Amniotic stem cell (primary cell): ENCODE measurements around the gene FCRLB.
"Not testable (repeated sequence)": the region's sequence is repeated elsewhere in the genome, so short reads cannot be mapped to it uniquely, and the experiment has no call there.

Source experiments
- DNase-seq: peaks from one replicate; lab custom pipeline; 2025; lab: John Stamatoyannopoulos, UW

Gene FCRLB

GRCh38 chr1:161739865-161740566 is 18.7 kb downstream of the FCRLB start:
- no peak for DNase-seq

- DNase-seq: no peak
These were observed 19.6 kb downstream of the FCRLB start for GRCh38 chr1:161740921-161741320.

GRCh38 chr1:161743231-161743630 is 21.9 kb downstream of the FCRLB start:
- DNase-seq: no peak

GRCh38 chr1:161747801-161748200 is 26.5 kb downstream of the FCRLB start:
- DNase-seq: no peak

DNA sequence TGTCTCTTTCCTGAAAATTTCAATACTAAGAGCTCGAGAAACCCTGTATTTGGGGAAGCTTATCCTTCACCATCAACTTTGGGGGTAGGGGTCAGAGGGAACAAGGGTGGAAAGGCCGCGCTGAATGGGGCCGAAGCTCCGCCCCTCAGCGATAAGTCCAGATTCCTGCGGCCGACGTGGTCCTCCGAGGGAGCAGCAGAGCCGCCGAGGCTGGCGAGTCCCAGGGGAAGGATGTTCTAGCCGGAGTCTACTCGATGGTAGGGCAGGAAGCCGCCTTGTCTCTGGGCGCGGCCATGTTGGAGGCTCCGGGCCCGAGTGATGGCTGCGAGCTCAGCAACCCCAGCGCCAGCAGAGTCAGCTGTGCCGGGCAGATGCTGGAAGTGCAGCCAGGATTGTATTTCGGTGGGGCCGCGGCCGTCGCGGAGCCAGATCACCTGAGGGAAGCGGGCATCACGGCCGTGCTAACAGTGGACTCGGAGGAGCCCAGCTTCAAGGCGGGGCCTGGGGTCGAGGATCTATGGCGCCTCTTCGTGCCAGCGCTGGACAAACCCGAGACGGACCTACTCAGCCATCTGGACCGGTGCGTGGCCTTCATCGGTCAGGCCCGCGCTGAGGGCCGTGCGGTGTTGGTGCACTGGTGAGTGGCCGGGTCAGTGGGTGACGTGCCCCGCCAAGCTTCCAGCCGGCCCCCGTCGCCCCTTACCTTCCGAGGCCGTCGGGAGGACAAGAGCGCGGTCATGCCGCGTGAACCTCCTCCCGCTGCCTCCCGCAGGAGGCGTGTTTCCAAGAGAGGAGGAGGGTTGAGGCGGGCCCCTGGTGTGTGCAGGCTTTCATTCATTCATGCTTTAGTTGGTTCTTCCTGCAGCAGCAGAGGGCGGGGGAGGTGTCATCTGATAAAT is 28.4 kb downstream of the FCRLB start, which contains the start of gene DUSP12:
Gene DUSP12 (plus strand): TSS at position 278 of the 899 bp plus-strand sequence. CDS start 16 bp downstream, at position 294.
- peak; percentile 92 for DNase-seq

DNA sequence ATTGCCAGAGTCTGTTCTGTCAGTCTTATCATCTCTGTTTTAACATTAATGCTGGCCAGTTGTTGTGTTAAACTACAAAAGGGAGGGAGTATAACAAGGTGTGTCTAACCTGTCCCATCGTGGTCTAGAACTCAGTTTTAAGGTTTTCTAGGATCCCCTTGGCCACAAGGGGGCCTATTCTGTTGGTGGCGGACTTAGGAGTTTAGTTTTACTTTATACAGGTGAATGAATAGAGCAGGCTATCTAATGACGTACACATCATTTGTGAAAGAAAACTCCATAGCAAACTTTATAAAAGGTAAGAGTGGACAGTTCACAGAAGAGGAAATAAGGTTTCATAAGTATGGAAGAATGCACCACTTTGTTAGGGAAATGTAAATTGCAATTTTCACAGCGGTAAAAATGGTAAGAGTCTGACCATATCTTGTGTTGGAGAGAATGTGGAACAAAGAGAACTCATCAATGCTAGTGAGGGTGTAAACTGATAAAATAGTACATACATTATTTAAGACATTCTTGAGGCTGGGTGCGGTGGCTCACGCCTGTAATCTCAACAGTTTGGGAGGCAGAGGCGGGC is 42.3 kb downstream of the FCRLB start:
- DNase-seq: no peak

GRCh38 chr1:161766102-161766981 is 45.0 kb downstream of the FCRLB start, which contains the start of gene ATF6:
Gene ATF6, plus strand, starts transcription at chr1:161766320. Its CDS starts 41 bp downstream, at chr1:161766361.
- peak; percentile 83 for DNase-seq

DNA sequence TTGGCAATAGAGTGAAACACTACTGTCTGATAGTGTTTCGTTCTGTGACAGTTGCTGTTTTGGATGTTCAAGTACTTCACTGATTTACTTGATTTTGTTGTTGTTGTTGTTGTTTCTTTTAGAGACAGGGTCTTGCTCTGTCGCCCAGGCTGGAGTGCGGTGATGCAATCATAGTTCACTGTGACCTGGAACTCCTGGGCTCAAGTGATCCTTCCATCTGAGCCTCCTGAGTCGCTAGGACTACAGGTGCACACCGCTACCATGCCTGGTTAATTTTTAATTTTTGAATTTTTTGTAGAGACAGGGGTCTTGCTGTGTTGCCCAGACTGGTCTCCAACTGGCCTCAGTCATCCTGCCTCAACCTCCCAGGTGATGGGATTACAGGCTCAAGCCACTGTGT is 47.1 kb downstream of the FCRLB start:
- DNase-seq: no peak

GRCh38 chr1:161768986-161769672 is 47.8 kb downstream of the FCRLB start:
- no peak for DNase-seq

DNA sequence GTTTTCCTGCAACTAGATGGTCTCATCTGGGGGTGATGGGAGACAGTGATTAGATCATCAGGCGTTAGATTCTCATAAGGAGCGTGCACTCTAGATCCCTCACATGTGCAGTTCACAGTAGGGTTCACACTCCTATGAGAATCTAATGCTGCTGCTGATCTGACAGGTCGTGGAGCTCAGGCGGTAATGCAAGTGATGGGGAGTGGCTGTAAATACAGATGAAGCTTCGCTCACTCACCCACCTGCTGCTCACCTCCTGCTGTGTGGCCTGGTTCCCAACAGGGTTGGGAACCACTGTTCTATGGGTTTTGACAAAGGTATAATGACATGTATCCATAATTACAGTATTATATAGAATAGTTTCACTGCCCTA is 48.3 kb downstream of the FCRLB start:
- DNase-seq: not testable (repeated sequence)

GRCh38 chr1:161770250-161770649 is 48.9 kb downstream of the FCRLB start:
- DNase-seq: no peak

GRCh38 chr1:161771161-161771560 is 49.8 kb downstream of the FCRLB start:
- DNase-seq: no peak

DNA sequence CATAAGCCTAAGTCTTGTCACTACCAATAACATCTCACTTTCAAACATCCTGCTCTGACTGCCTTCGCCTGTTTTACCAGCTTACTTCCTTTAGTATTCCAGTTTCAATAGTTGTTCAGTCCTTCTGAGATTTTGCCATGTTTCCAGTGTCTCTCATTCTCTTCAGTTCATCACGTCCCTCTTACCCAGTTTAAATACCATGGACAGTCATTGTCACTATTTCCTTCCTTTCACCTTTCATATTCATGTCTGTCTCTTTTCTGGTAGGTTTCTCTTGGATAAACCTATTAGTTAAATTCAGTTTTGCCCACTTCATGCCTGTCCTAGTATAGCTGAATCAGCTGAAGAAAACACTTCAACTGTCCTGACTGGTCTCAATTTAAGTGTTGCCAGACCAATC is 50.6 kb downstream of the FCRLB start:
- no peak for DNase-seq

GRCh38 chr1:161772397-161772796 is 51.1 kb downstream of the FCRLB start:
- no peak for DNase-seq

DNA sequence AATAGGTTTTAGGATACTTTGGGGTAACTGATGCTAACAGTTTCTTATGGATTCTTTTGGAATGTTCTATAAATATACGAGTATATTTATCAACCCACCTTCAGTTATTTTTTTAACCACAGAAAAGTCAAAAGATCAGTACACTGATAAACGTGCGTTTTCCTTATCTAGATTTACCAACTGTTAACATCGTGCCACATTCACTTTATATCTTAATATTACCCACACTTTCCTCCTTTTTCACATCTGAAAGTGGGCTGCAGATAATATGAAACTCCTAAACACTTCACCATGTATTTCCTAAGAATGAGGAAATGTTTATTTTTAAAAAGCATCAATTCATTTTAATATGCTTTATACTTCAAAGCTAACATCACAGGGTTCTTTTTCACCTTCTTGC is 52.4 kb downstream of the FCRLB start:
- no peak for DNase-seq

DNA sequence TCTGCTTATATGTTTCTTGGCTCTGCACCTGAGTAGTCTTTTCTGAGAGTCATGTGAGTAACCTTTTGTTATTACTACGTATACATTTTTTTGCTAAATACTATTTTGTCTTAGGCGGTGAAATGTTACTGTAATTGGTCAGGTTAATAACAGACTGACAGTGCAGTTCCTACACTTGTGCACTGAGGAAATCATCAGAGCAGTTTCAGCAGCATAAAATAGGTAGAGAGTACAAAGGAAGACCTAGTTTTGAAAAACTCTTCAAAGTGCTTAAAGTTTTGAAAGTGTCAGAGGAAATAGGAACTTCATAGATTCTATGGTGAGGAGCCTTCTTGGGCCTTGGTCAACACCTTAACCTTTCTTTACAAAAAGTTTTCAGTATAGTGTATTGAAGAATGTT is 55.9 kb downstream of the FCRLB start:
- no peak for DNase-seq
